K562 (cell line): ENCODE measurements around the gene ZSCAN21.

ENCODE experiments used
- CBX3 ChIP-seq, 2 experiments: IDR thresholded peaks; 1 replicate in 1 of 2; 2 replicates in 1 of 2; pipeline ENCODE4 v1.6.1; 2012; ENCODE audit warnings: inconsistent platforms in 2 of 2, low read length in 2 of 2, borderline replicate concordance in 1 of 2, control low read depth in 1 of 2
- CREBBP ChIP-seq: IDR thresholded peaks from one replicate; pipeline ENCODE4 v1.6.1; 2012; ENCODE audit warnings: low read depth, mild to moderate bottlenecking, control low read depth, inconsistent platforms, low read length
- MXI1 ChIP-seq: IDR thresholded peaks from 2 replicates; pipeline ENCODE4 v1.6.1; 2011; ENCODE audit warnings: low read depth, mild to moderate bottlenecking, improper control_type of control experiment, low read length
- SAFB ChIP-seq: fragments of 200-400 bp; formaldehyde crosslinking; IDR thresholded peaks from 2 replicates; pipeline ENCODE4 v1.6.1; 2017; ENCODE audit warnings: low read depth, low read length, borderline replicate concordance
- TCF3 ChIP-seq: sonication (generic); formaldehyde crosslinking; IDR thresholded peaks from 2 replicates; pipeline ENCODE4 v1.4.0; 2020; ENCODE audit warnings: mild to moderate bottlenecking, missing genetic modification reagents
- TFE3 ChIP-seq: fragments of 450-650 bp; formaldehyde crosslinking; IDR thresholded peaks from 2 replicates; pipeline ENCODE4 v1.4.0; 2020; ENCODE audit warnings: mild to moderate bottlenecking, mixed read lengths
- ZNF695 ChIP-seq: fragments of 450-650 bp; formaldehyde crosslinking; IDR thresholded peaks from 2 replicates; pipeline ENCODE4 v1.4.0; 2020; ENCODE audit warnings: mild to moderate bottlenecking, moderate library complexity

- TF ChIP-seq SAFB (no peak), MXI1 (no peak), CBX3 (IDR thresholded peaks at IDR 0.05; ENCODE audit: borderline replicate concordance in 1 of 2, low read length in 2 of 2) (no peak), TFE3 (CRISPR knock-in tag) (no peak), CREBBP (no peak), ZNF695 (CRISPR knock-in tag) (no peak), TCF3 (CRISPR knock-in tag) (no peak)
Observed at GRCh38 chr7:100017300-100017699, 32.3 kb upstream of the ZSCAN21 start.
